HG03159 (cell line): ENCODE data around the gene ADAM8.
"Not testable (repeated sequence)": the region's sequence is repeated elsewhere in the genome, so short reads cannot be mapped to it uniquely, and the experiment has no call there.

Experiments used
- ATAC-seq: cut with Tn5 transposase; IDR thresholded peaks from one replicate; pipeline ENCODE4 v1.9.1; 2021; ENCODE audit warnings: mild to moderate bottlenecking, moderate library complexity; ENCODE audit not compliant: unreplicated experiment

The ADAM8 gene

DNA sequence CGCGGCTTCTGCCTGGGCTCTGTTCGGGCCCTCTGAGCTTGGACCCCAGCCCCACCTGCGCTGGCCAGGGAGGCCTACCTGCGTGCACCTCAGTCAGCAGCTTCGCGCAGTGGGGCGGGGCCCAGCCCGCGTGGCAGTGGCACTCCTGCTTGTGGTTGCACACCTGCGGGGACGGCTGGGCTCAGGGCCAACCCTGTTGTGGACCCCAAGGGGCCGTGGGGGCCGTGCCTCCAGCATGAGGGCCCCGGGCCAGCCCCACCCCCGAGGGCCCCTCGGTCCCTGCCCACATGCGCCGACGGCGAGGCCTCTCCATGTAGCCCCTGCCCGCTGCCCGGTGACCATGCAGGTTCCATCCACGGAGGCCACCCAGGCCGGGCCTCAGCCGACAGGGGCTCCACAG is 7.3 kb downstream of the ADAM8 start:
- ATAC-seq: no peak

DNA sequence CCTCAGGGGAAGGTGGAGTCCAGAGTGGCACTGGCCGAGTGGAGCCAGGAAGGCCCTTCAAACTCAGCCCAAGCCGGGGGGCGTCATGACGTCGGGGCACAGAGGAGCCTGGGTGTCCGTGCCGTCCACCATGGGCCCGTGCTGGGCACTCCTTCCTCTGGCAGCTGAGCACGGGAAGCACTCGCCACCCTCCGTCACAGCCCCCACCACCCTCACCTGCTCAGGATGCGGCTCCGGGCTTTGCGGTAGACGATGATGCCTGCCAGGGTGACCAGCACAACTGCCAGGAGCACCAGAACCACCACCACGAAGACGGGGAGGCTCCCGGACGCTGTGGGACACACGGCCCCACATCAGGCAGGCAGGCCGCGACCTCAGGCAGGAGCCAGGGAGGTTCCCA is 8.1 kb downstream of the ADAM8 start:
- ATAC-seq: no peak

GRCh38 chr10:133267829-133268228 is 8.8 kb downstream of the ADAM8 start:
- no peak for ATAC-seq

- no peak for ATAC-seq
These were observed 9.4 kb downstream of the ADAM8 start for GRCh38 chr10:133267293-133267692.

GRCh38 chr10:133266056-133266795 is 10.4 kb downstream of the ADAM8 start:
- no peak for ATAC-seq

DNA sequence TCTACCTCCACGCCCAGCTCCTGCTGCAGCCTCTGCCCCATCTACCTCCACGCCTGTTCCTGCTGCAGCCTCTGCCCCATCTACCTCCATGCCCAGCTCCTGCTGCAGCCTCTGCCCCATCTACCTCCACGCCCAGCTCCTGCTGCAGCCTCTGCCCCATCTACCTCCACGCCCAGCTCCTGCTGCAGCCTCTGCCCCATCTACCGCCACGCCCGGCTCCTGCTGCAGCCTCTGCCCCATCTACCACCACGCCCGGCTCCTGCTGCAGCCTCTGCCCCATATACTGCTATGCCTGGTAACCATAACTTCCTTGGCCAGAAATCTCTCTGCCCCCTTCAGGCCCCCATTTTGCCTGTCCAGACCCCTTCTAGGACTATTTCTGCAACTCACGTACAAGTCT is 11.6 kb downstream of the ADAM8 start:
- not testable (repeated sequence) for ATAC-seq

DNA sequence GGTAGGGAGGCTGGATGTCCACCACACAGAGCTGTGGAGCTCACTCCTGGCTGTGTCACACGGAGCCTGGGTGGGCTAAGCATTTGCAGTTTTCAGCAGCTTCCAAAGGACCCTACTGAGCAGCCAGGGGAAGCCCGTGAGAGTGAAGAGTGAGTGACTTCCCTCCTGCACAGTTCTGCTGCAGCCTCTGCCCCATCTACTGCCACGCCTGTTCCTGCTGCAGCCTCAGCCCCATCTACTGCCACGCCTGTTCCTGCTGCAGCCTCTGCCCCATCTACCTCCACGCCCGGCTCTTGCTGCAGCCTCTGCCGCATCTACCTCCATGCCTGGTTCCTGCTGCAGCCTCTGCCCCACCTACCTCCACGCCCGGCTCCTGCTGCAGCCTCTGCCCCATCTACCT is 12.2 kb downstream of the ADAM8 start:
- no peak for ATAC-seq

GRCh38 chr10:133263674-133264073 is 13.0 kb downstream of the ADAM8 start:
- ATAC-seq: no peak

DNA sequence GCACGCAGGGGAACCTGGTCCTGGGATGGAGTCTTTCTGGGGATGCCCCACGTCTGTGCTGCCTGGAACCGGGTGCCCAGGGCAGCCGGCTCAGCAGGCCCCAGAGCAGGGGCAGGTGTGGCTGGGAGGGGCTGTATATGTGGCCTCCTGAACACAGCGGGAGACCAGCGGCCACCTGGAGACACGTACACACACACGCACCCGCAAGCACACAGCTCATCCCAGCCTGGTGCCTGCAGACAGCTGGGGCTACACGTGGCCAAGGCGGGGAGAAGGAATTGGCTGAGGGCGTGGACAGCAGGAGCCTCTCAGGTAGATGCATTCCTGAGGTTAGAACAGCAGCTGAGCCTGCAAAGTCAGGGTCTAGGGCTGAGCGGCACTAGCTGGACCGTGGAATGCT is 14.0 kb downstream of the ADAM8 start:
- no peak for ATAC-seq

GRCh38 chr10:133261726-133262325 is 14.8 kb downstream of the ADAM8 start:
- peak; percentile 56 for ATAC-seq

GRCh38 chr10:133260895-133261725 is 15.6 kb downstream of the ADAM8 start:
- peak; percentile 42 for ATAC-seq

DNA sequence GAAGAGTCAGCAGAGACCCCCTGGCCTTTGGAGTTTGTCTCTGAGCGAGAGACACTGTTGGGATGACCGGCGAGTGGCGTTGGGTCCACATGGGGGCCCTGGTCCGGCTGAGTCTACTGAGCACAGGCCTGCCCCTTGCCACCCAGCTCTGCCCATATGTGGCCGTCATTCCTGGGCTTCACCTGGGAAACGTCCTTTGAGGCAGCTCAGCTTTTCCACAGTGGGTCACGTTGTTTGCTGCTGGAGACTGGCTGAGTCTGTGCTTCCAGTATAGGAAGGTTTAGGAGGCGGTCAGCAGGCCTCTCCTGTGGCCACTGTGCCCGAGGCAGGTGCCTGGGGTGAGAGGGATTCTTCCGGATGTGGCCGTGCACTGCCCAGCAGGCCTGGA is 17.1 kb downstream of the ADAM8 start:
- ATAC-seq: no peak

DNA sequence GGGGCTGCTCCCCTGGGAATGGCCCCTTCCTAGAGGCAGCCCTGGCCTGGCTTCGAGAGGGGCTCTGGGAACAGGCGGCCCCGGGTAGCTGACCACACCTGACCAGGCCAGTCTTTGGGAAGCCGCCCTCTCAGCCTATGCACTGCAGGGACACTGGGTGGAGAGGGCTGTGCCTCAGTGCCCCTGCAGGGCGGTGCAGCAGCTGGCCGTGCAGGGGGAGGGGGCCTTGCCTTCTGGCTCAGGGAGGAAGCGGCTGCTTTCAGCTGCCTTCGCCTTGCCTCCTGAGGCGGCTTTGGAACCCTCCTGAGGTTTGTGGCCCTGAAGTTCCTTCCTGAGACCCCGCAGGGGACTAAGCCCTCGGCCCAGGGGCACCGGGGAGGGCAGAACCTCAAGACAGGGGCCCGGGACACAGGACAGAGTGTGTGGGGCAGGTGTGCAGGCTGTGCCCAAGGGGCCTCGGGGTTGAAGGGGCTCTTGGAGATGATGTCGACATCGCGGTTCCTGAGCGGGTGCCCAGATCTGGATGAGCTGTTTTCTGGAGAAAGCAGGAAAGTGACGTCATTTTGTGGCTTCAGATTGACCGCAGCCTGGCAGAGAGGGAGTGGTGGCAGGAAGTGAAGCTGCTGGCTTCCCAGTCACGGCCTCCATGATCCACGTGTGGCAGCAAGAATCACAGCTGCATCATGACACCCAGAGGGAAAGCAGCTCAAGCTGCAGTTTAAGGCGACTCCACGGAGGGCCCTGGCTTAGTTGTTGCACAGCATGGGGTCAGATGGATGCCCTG is 17.7 kb downstream of the ADAM8 start:
- ATAC-seq: no peak

DNA sequence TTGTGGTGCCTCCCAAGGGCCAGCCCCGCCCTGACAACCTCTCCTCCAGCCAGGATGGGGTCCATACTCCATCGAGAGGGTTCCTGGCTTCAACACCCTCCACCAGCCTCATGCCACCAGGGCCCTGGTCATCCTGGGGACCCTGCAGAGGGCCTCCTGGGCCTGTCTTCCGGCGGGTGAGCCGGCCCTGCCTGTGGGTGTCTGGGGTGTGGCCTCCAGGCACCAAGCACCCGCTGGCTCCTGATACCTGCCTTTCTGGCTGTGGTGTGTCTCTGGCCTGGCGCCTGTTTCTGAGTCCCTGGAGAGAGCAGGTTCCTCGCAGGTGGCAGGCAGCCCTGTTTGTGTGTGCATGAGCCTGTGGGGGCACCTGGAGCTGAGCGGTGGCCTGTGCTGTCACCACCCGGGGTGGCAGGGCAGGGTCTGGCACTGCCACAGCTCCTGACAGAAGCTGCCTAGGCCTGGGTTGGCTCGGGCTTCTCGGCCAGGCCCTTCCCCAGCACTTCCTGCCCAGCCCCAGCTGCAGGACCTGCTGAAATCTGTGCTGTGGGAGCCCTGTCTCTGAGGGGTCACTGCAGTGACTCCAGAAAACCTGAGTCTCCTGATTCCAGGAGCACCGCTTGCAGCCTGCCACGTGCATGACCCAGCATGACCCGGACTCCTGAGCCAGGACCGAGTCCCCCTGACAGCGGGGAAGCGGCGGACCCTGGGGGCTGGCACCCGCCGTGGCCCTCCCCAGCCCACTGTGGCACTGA is 18.4 kb downstream of the ADAM8 start:
- no peak for ATAC-seq

DNA sequence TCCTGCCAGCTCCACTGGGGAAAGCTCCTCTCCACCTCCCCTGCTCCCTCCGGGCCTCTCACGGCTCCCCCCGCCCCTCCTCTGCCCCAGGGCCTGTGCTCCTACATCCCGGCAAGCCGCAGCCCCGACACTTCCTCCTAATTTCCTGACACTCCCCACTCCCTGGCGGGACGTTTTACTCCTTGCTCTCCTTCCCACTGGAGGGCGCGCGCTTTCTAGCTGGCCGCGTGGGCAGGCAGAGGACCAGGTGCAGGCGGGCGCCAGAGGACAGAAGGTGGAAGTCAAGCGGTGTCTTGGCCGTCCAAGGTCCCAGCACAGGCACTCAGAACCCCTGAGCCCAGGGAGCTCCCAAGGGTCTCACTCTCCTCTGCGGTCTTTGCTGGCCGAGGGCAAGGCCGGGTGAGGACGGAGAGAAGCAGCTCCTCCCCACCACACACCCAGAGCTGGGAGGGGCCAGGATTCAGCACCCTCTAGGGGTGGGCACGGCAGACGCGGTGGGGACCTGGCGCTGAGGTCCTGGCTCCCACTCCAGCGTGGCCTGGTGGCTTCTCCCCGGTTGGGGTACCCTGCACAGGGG is 19.1 kb downstream of the ADAM8 start:
- ATAC-seq: no peak

DNA sequence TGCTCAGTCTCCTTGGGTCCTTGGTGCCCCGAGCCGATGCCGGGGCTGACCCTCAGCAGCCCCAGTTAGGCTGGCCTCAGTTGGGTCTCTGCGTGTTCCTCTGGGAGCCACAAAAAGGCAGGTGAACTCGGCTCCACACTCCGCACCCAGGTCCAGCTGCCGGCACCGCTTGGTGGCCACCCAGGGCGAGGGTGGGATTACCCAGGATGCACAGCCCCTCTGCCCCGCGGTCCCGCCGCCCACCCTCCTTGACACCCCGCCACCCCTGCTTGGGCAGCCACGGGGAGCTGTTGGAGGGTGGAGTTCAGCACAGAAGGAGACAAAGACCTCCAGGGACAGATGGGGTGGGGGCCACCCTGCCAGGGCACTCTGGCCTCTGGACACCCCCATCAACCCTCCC is 21.3 kb downstream of the ADAM8 start:
- ATAC-seq: no peak

DNA sequence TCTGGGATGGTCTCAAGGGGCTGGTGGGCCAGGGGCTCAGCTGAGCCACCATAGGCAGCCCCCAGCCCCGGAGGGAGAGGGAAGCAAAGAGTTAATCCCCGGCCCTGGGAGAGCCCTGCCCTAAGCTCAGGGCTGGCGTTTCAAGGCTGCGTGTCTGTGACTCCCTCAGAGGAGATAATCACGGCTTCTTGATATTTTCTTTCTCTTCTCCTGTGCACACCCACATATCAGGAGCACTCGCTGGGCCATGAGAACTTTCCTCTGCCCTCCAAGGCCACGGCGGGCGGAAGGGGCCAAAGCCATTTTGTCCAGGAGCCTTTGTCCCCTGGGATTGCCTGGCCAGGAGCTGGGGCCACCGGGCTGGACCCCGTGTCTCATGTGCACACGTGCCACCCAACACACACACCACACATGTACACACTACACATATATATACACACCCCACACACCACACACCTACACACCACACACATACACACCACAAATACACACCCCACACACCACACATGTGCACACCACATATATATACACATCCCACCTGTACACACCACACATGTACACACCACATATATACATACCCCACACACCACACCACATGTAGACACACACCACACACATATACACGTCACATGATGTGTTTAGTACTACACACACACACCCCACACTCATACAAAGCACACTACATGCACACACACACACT is 22.1 kb downstream of the ADAM8 start:
- ATAC-seq: no peak

- ATAC-seq: no peak
These were observed 23.2 kb downstream of the ADAM8 start for GRCh38 chr10:133253361-133253955.

DNA sequence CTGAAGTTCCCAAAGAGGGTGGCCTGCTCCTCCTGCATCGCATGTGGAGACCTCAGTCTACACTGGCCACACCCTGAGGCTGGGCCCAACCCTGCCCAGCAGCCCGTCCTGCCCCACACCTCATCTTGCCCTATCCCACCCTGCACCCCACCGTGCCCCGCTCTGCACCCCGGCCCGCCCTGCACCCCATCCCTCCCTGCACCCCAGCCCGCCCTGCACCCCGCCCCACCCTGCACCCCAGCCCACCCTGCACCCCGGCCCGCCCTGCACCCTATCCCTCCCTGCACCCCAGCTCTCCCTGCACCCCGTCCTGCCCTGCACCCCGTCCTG is 24.5 kb downstream of the ADAM8 start:
- no peak for ATAC-seq
